LoVo (cell line): ENCODE measurements around the gene CMTM7.

ENCODE experiments used
- DNase-seq: peaks from one replicate; pipeline ENCODE4 v3.0.0-alpha.2; 2016; ENCODE audit warnings: low spot score

Gene CMTM7

DNA sequence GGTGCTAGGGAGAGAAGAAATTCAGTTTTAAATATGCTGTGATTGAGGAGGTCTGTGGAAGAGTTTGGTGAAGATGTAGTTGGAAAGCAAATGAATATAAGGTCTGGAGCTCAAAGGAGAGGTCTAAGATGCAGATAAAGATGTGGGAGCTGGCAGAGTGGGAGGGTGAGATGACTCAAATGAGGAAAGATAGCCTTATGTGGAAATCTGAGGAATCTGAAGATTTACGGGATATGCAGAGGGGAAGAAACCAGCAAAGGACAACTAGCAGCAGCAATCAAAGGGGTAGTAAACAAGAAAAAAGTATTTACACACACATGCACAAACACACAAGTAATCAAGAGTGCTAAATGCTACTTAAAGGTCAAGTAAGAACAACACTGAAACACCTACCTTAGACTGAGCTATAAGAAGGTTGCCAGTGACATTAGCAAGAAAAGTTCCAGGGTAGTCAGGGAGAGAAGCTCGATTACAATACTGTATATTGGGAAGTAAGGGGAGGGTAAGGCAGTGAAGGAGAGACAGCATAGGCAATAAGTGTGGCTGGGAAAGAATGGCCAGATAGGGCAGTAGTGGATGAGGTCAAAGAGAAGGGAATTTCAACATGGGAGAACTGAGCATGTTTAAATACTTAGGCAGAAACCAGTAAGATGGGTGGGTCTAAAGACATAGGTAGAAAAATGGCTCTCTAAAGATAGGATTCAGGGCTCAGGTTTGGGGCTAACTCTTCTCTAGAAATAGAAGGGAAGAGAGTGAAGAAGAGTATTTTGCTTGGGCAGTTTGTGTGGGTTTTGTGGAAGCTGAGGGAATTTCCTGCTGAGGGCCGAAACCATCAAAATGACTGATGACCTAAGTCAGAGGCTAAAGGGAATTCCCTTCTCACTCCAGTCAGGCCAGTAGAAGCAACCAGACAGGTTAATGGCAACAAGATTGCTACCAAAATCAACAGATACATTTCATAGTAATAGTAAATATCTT lies 102.1 kb downstream of the CMTM7 start:
- no peak for DNase-seq

DNA sequence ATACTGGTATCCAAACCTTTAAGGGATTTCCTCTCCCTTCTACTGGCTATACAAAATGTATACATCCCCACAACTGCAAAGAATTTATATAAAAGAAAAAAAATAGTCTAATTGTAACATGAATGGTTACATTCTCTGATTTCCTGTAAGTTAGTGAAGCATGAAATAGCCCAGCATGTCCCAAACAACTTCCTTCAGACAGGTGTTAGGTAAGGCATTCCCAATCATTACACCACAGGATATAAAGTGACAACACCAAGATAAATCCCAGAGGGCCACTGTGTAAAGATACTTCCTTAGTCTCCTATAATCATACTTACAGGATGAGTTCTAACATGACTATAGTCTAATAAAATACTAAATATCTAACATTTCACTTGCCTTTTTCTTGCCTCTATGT lies 103.4 kb downstream of the CMTM7 start:
- DNase-seq, result no peak

DNA sequence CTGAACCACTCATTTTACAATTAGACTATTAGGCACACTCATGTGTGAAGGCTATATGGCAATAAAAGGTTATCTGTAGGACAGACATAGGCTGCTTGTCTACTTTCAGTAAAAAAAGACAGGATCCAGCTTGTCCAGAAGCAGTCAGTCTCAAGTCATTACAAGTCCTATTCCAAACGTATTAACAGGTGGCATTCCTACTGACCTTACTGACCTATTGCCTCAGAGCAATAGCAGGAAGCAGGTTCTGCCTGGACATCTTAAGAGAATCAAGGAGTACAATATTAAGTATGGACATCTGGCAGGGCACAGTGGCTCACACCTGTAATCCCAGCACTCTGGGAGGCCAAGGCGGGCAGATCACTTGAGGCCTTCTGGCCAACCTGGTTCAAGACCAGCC lies 104.0 kb downstream of the CMTM7 start:
- DNase-seq, result no peak

DNA sequence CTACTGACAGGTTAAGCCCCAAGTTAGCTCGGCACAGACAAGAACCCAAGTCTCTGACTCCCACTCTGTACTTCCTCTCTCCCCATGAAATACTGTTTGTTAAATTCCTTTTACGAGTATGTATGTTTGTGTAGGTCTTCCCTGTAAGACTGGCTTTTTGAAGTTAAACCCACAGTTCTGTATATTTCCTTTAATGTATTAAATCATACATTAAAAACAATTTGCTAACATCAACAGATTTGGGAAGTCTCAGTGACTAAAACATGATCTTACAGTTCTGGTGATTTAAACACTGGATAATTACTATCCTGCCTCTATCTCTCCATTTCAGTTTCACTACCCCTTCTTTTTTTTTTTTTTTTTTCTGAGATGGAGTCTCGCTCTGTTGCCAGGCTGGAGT lies 106.6 kb downstream of the CMTM7 start:
- DNase-seq, result no peak

DNA sequence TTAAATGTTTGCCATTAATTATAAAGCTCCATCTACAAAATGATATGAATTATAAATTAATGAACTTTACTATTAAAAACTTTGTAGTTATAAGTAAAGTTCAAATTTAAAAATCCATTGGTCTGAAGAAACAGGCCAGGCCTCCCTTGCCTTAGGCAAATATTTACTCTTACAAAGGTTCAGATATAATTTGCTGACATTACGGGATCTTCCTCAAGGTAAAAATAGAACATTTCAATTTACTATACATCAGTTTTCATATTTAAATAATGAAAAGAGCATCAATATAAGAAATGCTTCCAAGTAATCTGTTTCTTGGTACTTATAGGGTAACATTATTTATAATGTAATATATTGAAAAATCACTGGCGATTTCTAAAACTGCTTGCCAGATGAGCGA lies 107.3 kb downstream of the CMTM7 start:
- no peak for DNase-seq

DNA sequence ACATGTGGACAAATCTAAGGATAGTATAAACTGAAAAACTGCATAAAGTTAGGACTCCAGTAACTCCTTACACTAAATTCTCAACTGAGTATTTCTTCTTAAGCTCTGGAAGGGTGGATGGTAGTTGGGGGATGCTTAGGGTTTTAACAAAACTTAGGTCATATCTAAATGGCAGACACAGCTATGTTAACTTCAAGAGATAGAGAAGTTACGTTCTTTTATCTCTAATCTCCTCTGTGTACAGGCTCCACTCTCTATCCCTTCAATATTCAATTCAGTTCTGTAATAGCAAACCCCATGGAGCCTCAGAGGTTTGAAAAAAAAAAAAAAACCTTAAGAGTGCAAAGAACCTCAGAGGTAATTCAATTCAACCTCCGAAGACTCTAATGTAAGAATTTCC lies 107.9 kb downstream of the CMTM7 start:
- no peak for DNase-seq

DNA sequence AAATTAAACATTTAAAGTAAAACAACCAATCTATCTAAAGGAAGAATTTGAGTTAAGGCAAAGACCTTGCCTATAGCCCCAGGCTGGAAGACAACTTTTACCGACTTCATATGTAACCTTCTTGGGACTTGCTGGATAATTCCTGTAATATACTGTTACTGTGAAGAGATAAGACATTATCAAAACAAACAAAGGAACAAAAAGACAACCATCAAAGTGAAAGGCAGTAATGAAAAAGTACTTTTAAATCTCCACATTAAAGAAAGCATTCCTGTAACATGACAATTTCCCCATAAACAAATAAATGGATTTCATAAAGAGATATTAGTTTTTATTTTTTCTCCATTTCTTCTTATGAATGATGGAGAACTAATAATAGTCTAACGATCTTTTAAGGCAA lies 108.6 kb downstream of the CMTM7 start:
- DNase-seq, result no peak

DNA sequence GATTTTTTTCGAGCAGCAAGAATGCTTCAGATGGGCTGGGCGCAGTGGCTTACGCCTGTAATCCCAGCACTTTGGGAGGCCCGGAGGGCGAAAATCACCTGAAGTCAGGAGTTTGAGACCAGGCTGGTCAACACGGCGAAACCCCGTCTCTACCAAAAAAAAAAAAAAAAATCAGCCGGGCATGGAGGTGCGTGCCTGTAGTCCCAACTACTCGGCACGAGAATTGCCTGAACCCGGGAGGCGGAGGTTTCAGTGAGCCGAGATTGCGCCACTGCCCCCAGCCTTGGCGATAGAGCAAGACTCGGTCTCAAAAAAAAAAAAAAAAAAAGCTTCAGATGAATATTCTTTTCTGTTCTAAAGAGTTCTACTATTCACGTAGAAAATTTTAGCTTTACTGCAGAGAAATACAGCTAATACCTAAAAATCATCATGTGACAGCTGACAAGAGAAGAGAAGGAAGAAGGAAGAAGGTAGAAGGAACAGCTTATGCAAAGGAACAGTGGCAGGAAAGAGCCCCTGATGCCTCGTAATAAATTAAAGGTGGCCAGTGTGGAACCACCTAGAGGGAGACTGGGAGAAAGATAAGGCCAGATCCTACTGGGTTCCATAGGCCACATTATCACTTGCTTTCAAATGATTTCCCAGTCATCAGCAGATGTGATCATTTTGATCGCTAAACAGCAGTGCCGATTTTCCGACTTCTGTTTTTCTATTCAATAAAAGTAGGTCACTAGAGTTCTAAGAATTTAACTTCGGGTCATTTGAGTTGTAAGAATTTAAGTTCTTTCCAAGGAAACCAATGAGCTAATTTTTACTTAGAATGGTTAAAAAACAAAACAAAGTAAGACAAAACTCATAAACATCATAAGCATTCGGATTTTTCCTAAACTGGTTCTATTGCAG lies 109.5 kb downstream of the CMTM7 start:
- no peak for DNase-seq

DNA sequence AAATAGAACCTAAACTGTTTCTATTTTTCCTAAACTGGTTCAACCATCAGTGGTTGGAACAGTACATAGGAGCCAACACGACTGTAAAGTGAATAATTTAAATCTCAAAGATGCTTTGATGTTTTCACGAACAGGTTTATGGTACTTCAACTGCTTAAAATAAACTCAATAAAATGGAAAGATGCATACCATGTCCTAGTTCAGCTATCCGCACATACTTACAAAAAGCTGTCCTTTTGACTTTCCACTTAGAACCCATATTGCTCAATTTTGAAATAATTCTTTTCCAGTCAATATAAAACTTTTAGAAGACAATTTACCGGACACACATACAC lies 110.1 kb downstream of the CMTM7 start:
- no peak for DNase-seq

DNA sequence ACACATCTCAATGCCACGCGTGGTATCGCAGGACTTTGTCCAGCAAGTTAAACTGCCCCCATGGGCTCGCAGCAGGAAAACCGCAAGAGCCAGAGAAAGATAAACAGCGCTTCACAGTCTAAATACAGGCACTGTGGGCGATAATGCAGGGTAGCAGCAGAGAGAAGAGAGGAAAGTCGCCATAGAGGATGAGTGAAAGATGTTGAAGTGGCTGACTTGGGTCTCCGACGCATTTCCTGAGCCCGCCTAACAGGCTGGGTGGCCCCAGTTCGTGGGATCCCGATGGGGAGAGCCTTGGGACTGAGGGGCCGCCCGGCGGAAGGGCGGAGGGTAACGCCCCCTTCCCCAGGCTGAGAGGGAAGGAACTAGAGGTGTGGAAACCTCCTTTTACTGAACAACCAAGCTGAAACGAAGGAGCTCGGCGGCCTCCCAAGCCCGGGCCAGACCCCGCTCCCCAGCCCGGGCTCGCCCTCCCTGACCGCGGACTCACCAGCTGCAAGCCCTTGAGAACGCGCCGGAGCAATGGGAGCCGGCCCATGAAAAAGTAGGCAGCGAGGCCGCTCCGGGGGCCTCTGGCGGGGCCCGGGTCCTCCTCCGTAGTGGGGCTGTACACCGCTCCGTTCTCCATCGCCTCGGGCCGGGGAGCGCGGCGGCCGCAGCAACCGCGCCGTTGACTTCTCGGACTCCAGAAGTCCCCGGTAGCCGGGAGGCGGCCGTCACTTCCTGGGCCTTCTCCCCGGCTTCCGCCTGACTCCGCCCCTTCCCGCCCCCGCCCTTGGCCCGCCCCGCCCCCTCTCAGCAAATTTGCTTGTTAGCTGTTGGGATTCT lies 110.7 kb downstream of the CMTM7 start, which contains the start of gene CMTM6:
Gene CMTM6, minus strand, starts transcription at position 735 of the 828 bp plus-strand sequence. Its CDS starts 107 bp downstream, at position 628.
- DNase-seq, result peak; percentile 80

DNA sequence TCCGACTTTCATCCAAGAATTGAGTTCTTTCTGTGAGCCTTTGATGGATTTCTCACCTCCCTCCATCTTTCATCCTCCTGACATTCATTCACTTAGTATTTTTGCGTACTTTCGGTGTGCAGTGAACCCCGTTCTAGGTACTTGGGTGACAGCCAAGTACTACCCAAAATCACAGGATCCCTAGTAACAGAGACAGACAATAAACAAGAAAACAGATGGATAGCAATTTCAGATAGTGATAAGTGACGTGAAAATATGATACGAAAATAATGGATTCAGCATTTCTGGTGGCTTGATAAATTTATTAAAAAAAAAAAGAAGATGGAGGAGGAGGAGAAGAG lies 111.3 kb downstream of the CMTM7 start:
- no peak for DNase-seq
